Tibial nerve (tissue), 4 donors: ENCODE data around the gene STS. TPM values are rescaled to one million over a fixed set of nuclear protein-coding genes. Genes with fewer than 3 reads are reported as not detected.

ENCODE experiments used
- DNase-seq, 2 donors: peaks; one replicate each; pipeline ENCODE4 v3.0.0-alpha.2; 2019; ENCODE audit warnings: low spot score in 2 of 2
- H3K27ac ChIP-seq, 4 donors: fragments of 200-600 bp; sonication (generic) in 3 of 4; one replicate each; pipeline ENCODE4 v1.5.1; 2017 to 2019; ENCODE audit warnings: mild to moderate bottlenecking in 1 of 4
- H3K27me3 ChIP-seq, 2 donors: fragments of 200-600 bp; sonication (generic) in 1 of 2; one replicate each; pipeline versions ENCODE4 v1.5.1 to v1.6.0; 2017 to 2019
- H3K36me3 ChIP-seq, 3 donors: fragments of 200-600 bp; sonication (generic); one replicate each; pipeline ENCODE4 v1.5.1; 2018 to 2019
- H3K4me1 ChIP-seq, 4 donors: fragments of 200-600 bp; sonication (generic) in 3 of 4; one replicate each; pipeline ENCODE4 v1.5.1; 2017 to 2019
- H3K4me3 ChIP-seq, 4 donors: fragments of 200-600 bp; sonication (generic) in 3 of 4; one replicate each; pipeline ENCODE4 v1.5.1; 2017 to 2019; ENCODE audit warnings: mild to moderate bottlenecking in 1 of 4, moderate library complexity in 1 of 4
- H3K9me3 ChIP-seq, 4 donors: fragments of 200-600 bp; sonication (generic) in 3 of 4; one replicate each; pipeline ENCODE4 v1.5.1; 2017 to 2019
- EP300 ChIP-seq, 2 donors: sonication (generic); formaldehyde crosslinking; IDR thresholded peaks; one replicate each; pipeline ENCODE4 v1.6.1; 2017; ENCODE audit warnings: antibody characterized with exemption in 2 of 2, mild to moderate bottlenecking in 1 of 2
- POLR2A ChIP-seq, 2 donors: fragments of 450-650 bp; IDR thresholded peaks; one replicate each; pipeline ENCODE4 v1.6.1; 2017; ENCODE audit warnings: antibody characterized with exemption in 2 of 2, mild to moderate bottlenecking in 2 of 2, moderate library complexity in 2 of 2
- WGBS, 2 donors: methylation state at CpG; one replicate each; pipeline ENCODE4 v1.1.5; 2018; 5-methylcytosine and 5-hydroxymethylcytosine counted together
- total RNA-seq, 4 donors: library from RNA; depleted of rRNA; stranded (reverse); fragments of >200 nt; gene quantifications; one replicate each; pipeline ENCODE4 v1.1.0, GENCODE V29; 2016
- TF ChIP-seq, protein P1 (sequence below), 5 experiments: fragments of 200-600 bp in 3 of 5; fragments of 450-650 bp in 2 of 5; sonication (generic) in 3 of 5; IDR thresholded peaks; one replicate each; pipeline ENCODE4 v1.5.1; 2016 to 2019; ENCODE audit warnings: antibody characterized with exemption in 5 of 5, mild to moderate bottlenecking in 3 of 5, moderate library complexity in 2 of 5

The STS gene
- total RNA-seq, 4 donors from 2014 or later: 6.9 to 9.6 (median 8.7) TPM

DNA sequence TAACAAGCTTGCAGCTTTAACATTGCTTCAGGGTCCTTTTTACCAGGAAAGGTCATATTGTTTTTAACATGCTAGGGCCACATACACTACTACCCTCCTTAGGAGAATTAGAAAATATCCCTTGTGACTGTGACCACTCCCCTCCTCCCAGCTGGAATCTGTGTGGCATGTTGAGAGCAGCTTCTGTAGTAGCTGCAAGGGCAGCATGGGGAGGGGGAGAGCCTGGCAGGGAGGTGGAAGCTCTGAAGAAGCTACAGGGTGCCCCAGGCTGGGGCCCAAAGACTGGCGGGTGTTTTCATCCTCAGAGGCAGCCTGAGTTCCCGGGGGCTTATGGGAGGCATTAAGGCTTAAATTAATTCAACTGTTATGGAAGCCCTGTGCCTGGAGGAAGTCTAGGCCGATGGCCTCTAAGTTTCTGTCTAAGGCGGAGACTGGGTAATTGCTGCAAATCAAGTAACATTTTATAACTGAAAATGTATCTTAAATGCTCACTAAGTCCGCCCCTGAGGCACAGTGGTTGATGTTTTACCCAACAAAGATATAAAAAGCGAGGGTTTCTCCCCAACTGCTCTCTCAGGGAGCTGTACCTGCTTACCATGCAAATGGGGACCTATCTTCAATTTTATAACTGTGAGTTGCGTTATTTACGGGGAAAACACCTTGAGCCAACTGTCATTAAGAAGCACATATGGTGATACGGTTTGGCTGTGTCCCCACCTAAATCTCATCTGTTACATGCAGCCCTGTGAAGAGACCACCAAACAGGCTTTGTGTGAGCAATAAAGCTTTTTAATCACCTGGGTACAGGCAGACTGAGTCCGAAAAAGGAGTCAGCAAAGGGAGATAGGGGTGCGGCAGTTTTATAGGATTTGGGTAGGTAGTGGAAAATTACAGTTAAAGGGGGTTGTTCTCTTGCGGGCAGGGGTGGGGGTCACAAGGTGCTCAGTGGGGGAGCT is 37.4 kb upstream of the STS start:
- Histone ChIP-seq H3K4me3 (no peak overlapping the region), H3K4me1 (peaks cover 0 to 17% (median 4%) of the 10 kb centered on the region in 4 donors), H3K27ac (peak overlapping the region in 2 of 4 donors; percentile 26 to 43), H3K9me3 (no peaks in the 10 kb centered on the region), H3K27me3 (no peaks in the 10 kb centered on the region), H3K36me3 (peaks cover 0 to 4% (median 0%) of the 10 kb centered on the region in 3 donors)
- DNase-seq: no peak
- TF ChIP-seq POLR2A (IDR thresholded peaks at IDR 0.05) (no peak), EP300 (IDR thresholded peaks at IDR 0.05) (no peak)
- TF ChIP-seq, protein P1, sequence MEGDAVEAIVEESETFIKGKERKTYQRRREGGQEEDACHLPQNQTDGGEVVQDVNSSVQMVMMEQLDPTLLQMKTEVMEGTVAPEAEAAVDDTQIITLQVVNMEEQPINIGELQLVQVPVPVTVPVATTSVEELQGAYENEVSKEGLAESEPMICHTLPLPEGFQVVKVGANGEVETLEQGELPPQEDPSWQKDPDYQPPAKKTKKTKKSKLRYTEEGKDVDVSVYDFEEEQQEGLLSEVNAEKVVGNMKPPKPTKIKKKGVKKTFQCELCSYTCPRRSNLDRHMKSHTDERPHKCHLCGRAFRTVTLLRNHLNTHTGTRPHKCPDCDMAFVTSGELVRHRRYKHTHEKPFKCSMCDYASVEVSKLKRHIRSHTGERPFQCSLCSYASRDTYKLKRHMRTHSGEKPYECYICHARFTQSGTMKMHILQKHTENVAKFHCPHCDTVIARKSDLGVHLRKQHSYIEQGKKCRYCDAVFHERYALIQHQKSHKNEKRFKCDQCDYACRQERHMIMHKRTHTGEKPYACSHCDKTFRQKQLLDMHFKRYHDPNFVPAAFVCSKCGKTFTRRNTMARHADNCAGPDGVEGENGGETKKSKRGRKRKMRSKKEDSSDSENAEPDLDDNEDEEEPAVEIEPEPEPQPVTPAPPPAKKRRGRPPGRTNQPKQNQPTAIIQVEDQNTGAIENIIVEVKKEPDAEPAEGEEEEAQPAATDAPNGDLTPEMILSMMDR (IDR thresholded peaks at IDR 0.05): no peak
- WGBS, 2 donors: 78 to 84% methylated on average over 11 to 12 of the region's 12 CpGs

DNA sequence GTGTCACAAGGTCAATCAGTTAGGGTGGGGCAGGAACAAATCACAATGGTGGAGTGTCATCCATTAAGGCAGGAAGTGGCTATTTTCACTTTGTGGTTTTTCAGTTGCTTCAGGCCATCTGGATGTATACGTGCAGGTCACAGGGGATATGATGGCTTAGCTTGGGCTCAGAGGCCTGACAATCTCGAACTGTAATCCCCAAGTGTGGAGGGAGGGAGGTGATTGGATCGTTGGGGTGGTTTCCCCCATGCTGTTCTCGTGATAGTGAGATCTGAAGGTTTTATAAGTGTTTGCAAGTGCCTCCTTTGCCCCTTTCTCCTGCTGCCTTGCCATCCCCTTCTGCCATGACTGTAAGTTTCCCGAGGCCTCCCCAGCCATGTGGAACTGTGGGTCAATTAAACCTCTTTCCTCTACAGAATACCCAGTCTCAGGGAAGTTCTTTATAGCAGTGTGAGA is 36.7 kb upstream of the STS start:
- Histone ChIP-seq H3K27ac (no peak overlapping the region), H3K9me3 (no peaks in the 10 kb centered on the region), H3K4me1 (peaks cover 0 to 17% (median 4%) of the 10 kb centered on the region in 4 donors), H3K27me3 (no peaks in the 10 kb centered on the region), H3K36me3 (peaks cover 0 to 4% (median 0%) of the 10 kb centered on the region in 3 donors), H3K4me3 (no peak overlapping the region)
- 78 to 80% methylated on average over 5 of the region's 5 CpGs for WGBS, 2 donors
- no peak for DNase-seq
- TF ChIP-seq POLR2A (IDR thresholded peaks at IDR 0.05) (no peak), EP300 (IDR thresholded peaks at IDR 0.05) (no peak)
- TF ChIP-seq, protein P1 (IDR thresholded peaks at IDR 0.05): no peak

DNA sequence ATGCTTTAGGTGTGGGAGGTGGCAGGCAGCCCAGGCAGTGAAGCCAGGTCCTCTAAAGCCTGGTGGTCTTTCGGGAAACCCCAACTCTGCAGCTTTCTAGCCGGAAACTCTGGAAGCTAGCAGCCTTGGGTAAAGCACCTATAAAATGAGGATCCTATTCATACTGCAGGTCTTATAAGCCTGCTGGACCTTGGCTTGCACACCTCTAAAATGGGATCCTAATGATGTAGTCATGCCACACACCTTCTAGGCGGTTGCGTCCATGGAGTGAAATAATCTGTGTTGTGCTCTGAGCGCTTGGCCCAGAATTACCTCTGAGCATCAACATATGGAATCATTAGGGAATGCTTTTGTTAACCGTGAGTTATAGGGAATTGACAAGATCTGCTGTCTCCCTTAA is 36.0 kb upstream of the STS start:
- H3K27me3 ChIP-seq: no peaks in the 10 kb centered on the region

DNA sequence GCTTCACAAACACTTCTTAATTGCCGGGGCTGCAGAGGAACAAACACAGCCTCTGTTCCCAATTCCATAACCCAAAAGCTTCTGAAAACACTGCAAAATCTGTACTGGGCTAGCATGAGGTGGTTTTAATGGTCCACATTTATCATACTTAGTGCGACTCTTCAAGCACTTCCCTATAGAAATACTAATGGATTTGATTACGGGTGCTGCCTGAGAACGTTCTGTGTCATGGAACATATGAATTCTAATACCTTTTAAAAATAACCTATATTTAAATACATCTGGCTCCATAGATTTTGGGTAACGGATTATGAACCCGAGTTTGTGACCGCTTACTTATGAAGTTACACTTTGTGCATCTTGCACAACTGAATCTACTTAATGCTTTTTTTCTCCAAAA is 35.4 kb upstream of the STS start:
- TF ChIP-seq, protein P1 (IDR thresholded peaks at IDR 0.05): no peak
- TF ChIP-seq EP300 (IDR thresholded peaks at IDR 0.05) (no peak), POLR2A (IDR thresholded peaks at IDR 0.05) (no peak)
- no peak for DNase-seq
- Histone ChIP-seq H3K27ac (no peak overlapping the region), H3K36me3 (peaks cover 0 to 4% (median 0%) of the 10 kb centered on the region in 3 donors), H3K4me3 (no peak overlapping the region), H3K4me1 (peaks cover 0 to 17% (median 4%) of the 10 kb centered on the region in 4 donors), H3K9me3 (no peaks in the 10 kb centered on the region), H3K27me3 (no peaks in the 10 kb centered on the region)
- 95 to 98% methylated on average over 7 of the region's 7 CpGs for WGBS, 2 donors

More for the DNA sequence above, 36.0 kb upstream of the STS start:
- H3K27ac ChIP-seq: no peak overlapping the region
- H3K4me3 ChIP-seq: no peak overlapping the region
- peaks cover 0 to 4% (median 0%) of the 10 kb centered on the region in 3 donors for H3K36me3 ChIP-seq
- H3K4me1 ChIP-seq: peaks cover 0 to 17% (median 4%) of the 10 kb centered on the region in 4 donors
- WGBS, 2 donors: 96 to 97% methylated on average over 6 of the region's 6 CpGs
- no peaks in the 10 kb centered on the region for H3K9me3 ChIP-seq
- TF ChIP-seq POLR2A (IDR thresholded peaks at IDR 0.05) (no peak), EP300 (IDR thresholded peaks at IDR 0.05) (no peak)
- TF ChIP-seq, protein P1 (IDR thresholded peaks at IDR 0.05): no peak
- no peak for DNase-seq

DNA sequence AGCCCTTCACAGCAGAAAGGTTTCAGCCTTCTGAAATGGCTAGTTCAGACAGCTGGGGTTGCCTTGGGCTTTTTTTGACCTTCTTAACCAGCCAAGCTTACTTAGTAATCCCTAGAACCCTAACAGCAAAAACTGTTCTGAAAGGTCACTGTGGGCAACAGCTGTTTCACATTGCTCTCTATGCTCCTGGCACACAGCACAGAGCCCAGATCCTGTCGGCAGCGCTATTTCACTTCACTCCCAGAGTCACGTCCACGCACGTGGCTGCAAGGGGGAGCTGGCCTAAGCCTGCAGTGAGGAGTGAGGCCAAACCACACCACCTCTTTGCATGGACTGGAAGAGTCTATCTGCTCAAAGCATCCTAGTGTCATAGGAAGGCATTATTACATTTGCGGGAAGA is 32.0 kb upstream of the STS start:
- Histone ChIP-seq H3K4me1 (peaks cover 0 to 5% (median 2%) of the 10 kb centered on the region in 4 donors), H3K27ac (no peak overlapping the region), H3K9me3 (peaks cover 0 to 4% (median 0%) of the 10 kb centered on the region in 4 donors), H3K27me3 (no peaks in the 10 kb centered on the region), H3K4me3 (no peak overlapping the region), H3K36me3 (peaks cover 0 to 4% (median 0%) of the 10 kb centered on the region in 3 donors)
- WGBS, 2 donors: 56 to 62% methylated on average over 4 to 6 of the region's 6 CpGs
- TF ChIP-seq EP300 (IDR thresholded peaks at IDR 0.05): no peak
- TF ChIP-seq, protein P1 (IDR thresholded peaks at IDR 0.05): no peak
- no peak for DNase-seq
